Prostate gland (tissue), 2 donors: Measurements from ENCODE around the gene RAB25.

Experiments used
- POLR2AphosphoS5 ChIP-seq: sonication (generic); formaldehyde crosslinking; IDR thresholded peaks from one replicate; pipeline ENCODE4 v1.6.1; 2017; ENCODE audit warnings: antibody characterized with exemption
- TF ChIP-seq, protein P1 (sequence below), 4 experiments: fragments of 200-600 bp in 2 of 4; fragments of 450-650 bp in 2 of 4; sonication (generic) in 2 of 4; IDR thresholded peaks; 1 replicate in 3 of 4; 2 replicates in 1 of 4; pipeline ENCODE4 v1.5.1; 2016 to 2019; ENCODE audit warnings: antibody characterized with exemption in 4 of 4, mild to moderate bottlenecking in 2 of 4, moderate library complexity in 2 of 4

DNA sequence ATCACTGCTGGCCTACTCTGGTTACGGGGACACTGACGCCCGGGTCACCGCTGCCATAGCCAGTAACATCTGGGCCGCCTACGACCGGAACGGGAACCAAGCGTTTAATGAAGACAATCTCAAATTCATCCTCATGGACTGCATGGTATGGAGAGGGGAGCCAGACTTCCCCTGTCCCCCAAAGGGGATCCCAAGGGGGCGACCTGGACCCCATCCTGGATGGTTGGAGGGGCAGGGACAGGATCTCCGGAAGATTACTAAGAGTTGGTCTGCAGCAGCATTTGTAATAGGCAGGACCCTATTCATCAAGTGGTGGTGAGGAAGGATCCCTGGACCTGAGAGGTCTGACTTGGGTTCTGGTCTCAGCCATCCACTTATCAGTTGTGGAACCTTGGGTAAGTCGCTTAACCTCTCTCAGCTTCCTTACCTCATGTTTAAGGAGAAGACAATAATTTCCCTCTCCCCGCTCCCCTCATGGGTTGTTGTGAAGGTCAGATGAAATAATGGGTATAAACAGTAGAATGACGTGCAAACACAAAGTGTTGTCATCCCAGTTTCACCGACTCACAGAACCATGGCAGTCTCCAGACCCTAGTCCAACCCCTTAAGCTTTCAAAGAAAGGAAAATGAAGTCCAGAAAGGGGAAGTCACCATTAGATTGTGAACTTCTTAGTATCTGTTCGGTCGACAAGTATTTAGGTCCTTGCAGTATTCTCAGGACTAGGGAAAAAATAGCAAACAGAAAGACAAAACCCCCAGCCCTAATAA is 5.5 kb upstream of the RAB25 start:
- TF ChIP-seq, protein P1, sequence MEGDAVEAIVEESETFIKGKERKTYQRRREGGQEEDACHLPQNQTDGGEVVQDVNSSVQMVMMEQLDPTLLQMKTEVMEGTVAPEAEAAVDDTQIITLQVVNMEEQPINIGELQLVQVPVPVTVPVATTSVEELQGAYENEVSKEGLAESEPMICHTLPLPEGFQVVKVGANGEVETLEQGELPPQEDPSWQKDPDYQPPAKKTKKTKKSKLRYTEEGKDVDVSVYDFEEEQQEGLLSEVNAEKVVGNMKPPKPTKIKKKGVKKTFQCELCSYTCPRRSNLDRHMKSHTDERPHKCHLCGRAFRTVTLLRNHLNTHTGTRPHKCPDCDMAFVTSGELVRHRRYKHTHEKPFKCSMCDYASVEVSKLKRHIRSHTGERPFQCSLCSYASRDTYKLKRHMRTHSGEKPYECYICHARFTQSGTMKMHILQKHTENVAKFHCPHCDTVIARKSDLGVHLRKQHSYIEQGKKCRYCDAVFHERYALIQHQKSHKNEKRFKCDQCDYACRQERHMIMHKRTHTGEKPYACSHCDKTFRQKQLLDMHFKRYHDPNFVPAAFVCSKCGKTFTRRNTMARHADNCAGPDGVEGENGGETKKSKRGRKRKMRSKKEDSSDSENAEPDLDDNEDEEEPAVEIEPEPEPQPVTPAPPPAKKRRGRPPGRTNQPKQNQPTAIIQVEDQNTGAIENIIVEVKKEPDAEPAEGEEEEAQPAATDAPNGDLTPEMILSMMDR (IDR thresholded peaks at IDR 0.05) = no peak
- TF ChIP-seq POLR2AphosphoS5 = no peak
